Stimulated activated CD8-positive, alpha-beta memory T cell treated with anti-CD3 and anti-CD28 coated beads, Interleukin-4, amount 100 ng/mL, for 4 hours (primary cell): Measurements from ENCODE around the gene ANXA10.
"Not testable (repeated sequence)": the region's sequence is repeated elsewhere in the genome, so short reads cannot be mapped to it uniquely, and the experiment has no call there.

ENCODE experiments used
- DNase-seq, 2 donors: peaks; one replicate each; pipeline ENCODE4 v3.0.0-alpha.2; 2020; ENCODE audit warnings: low read depth in 2 of 2, low spot score in 1 of 2

ANXA10 gene

DNA sequence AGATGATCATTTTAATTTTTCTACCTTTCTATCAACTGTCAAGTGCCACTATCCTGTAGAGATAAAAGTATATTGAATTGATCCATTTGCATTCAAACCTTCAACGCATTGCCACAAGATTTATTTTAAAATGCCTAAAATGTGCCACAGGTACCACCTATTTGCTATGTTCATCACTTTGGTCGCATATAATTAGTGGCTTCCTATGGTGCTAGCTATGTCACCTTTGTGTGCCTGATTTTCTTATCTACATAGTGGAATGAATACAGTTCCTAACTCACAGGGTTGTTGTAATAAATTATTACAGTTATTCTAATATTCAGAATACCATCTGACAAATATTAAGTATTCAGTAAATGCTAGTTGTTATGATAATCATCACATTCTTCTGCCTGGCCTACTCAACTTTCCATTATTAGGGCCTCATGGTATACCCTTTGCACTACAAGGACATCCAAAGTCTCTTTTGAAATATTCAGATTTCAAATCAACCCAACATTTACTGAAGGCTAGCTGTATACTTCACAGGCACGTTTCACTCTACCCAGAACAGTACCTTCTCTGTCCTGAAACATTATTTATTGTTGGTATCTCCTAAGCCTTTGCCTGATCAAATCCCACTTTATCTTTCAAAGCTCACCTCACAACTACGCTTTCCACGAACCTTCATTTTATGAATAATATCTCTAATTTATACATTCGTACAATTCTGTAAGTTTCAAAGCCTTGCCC is 62.4 kb downstream of the ANXA10 start:
- no peak for DNase-seq

DNA sequence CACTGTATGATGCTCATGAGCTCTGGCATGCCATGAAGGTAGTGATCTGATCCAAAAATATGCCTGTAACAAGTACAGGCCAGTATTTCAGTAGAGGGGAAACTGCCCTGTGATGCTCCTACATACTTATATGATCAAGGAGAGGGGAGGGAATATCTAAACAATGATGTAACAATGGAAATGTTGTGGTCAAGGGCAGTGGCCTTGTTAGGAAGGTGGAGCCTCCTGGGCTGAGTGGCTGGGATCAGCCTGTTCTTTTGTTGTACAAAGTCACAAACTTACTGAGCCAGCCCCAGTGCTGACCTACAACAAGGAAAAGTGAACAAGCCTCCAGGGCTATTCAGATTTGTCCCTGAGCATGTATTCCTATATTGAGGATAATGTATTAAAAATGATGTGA is 70.3 kb downstream of the ANXA10 start:
- no peak for DNase-seq

DNA sequence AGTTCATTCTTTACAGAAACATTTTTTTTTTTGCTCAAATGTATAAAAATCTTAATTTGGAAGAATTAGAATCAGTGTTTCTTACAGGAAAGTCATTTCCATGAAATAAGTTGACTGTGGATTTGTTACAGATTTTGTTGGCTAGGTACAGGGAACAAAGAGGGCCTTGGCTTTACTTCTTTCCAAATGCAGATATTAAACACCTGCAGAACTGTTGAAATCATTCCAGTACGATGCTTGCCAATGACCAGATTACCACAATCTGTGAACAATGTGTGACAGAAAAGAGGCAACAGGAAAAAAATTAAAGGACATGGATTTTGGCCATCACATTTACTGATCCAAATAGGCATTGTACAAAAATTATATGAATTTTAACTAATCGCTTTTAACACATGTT is 70.8 kb downstream of the ANXA10 start:
- DNase-seq = no peak

DNA sequence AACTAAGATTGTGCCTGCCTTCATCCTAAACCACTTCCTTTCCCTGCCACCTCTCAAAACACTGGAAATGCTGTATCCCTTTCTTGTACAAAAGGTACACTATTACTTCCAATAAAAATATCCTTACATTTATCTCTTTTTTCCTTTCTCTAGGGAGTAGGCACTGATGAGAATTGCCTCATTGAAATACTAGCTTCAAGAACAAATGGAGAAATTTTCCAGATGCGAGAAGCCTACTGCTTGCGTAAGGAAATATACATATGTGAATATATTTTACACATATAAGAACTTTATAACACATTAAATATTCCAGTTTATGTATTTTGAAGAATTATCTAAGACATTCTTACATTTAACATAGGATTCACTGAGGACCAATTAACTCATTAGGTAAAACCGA is 71.7 kb downstream of the ANXA10 start:
- no peak for DNase-seq

- DNase-seq = no peak
These were observed 72.7 kb downstream of the ANXA10 start for GRCh38 chr4:168164915-168165548.

- no peak for DNase-seq
These were observed 75.5 kb downstream of the ANXA10 start for GRCh38 chr4:168167714-168168284.

DNA sequence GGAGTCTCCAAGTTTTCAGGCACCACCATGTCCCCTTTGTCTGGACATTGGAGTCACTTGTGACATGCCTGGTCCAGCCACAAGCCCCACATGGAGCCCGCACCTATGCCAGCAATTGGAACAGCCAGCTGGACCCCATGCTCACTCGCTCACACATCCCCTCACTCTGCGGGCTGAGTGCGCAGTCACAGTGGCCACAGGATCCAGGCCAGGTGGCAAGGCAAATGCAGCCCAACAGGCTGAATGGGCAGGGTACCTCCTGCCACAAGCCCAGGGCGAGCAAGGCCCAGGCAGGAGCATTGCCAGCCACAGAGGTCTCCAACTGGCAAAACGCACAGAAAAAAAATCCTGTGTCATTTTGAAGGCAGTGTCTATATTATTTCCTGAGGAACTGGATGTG is 82.0 kb downstream of the ANXA10 start:
- no peak for DNase-seq

DNA sequence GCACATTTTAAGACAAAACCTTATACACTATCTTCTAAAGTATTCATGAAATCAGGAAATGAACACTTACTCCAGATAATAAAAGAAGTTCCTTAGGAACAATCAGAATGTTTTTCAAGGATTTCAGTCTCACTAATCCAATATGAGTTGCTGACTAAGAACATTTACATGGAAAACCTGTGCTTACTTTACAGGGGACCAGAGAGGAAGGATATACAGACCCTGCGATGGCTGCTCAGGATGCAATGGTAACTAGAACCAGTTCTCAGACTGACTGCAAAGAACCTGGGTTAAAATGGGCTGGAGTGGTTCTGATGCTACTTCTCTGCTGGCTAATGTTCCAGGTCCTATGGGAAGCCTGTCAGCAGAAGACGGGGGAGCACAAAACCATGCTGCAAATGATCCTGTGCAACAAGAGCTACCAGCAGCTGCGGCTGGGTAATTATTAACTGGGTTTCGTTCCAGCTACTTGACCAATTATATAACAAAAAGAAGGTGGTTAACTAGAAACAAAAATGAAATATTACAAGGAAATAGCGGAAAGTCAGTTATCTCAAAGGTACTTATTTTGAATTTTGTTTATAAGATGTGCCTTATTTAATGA is 85.3 kb downstream of the ANXA10 start:
- DNase-seq = no peak

DNA sequence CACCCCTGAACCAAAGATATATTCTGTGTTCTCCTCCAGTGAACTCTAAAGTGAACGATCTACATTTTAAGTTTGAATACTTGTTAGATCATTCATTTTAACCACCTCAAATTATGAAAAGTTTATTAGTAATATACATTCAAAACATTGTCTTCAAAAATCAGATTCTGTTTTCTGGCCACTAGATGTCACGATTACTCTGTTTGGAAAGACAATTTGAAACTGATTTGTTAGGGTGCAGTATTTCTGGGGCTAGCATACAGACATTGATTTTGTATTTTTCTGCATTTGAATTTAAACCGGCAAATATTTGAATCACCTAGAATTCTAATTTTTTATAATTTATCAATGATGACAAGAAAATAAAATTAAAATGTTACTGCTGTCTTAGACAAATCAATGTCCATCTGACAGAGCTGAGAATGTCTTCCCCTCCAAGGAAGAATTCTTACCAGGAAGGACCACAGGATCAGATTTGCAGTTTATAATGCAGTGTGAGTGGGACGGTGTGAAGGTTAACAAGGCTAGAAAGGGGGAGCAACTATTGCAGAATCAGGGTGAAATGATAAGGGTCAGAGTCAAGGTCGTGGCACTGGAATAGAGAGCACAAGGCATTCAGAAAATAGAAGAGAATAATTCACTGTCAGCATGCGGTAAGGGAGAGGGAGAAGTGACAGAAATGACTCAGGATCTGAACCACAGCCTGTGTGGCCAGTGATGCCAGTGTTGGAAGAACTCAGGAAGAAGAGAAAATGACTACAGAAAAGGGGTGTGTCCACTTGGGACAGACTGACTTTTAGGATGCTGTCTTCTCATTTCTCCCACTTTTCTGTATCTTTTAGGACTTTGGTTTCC is 91.6 kb downstream of the ANXA10 start:
- DNase-seq = no peak

DNA sequence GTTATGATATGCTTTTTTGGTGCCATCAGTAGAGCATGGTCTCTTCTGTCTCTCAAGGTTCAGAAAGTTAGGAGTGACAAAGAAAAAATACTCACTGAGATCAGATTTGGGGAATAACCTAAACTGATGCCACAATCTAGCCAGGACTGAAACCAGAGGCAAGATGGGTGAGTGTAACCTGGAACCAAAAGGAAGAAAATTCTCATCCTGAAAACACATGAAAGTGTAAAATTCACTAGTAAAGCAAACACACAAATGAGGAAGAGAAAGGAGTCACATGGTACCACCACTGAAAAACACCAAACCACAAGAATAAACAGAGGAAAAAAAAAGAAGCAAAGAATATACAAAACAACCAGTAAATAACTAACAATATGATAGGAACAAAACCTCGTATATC is 96.4 kb downstream of the ANXA10 start:
- DNase-seq = no peak

DNA sequence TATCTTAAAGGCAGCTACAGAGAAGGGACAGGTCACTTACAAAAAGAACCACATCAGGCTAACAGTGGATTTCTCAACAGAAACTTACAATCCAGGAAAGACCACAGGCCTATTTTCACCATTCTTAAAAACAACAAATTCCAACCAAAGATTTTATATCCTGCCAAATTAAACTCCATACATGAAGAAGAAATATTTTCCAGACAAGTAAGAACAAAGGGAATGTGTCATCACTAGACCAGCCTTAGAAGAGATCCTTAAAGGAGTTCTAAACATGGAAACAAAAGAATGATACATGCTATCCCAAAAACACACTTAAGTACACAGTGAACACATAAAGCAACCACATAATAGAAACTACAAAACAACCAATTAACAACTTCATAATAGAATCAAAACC is 105.6 kb downstream of the ANXA10 start:
- DNase-seq = no peak

GRCh38 chr4:168199260-168199957 is 107.1 kb downstream of the ANXA10 start:
- DNase-seq = no peak

- DNase-seq = no peak
These were observed 108.3 kb downstream of the ANXA10 start for GRCh38 chr4:168200685-168201084.

DNA sequence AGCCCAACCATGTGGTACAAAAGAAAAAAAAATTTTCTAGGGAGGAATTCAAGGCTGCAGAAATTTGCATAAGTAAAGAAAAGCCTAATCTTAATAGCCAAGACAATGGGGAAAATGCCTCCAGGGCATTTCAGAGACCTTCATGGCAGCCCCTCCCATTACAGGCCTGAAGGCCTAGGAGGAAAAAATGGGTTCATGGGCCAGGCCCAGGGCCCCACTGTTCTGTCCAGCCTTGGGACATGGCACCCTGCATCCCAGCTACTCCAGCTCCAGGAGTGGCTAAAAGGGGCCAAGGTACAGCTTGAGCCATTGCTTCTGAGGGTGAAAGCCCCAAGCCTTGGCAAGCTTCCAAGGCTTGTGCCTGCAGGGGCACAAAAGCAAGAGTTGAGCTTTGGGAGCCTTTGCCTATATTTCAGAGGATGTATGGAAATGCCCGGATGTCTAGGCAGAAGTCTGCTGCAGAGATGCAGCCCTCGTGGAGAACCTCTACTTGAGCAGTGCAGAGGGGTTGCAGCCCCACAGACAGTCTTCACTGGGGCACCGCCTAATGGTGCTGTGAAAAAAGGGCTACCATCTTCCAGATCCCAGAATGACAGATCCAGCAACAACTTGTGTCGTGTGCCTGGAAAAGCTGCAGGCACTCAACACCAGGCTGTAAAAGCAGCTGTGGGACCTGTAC is 111.0 kb downstream of the ANXA10 start:
- DNase-seq = no peak

DNA sequence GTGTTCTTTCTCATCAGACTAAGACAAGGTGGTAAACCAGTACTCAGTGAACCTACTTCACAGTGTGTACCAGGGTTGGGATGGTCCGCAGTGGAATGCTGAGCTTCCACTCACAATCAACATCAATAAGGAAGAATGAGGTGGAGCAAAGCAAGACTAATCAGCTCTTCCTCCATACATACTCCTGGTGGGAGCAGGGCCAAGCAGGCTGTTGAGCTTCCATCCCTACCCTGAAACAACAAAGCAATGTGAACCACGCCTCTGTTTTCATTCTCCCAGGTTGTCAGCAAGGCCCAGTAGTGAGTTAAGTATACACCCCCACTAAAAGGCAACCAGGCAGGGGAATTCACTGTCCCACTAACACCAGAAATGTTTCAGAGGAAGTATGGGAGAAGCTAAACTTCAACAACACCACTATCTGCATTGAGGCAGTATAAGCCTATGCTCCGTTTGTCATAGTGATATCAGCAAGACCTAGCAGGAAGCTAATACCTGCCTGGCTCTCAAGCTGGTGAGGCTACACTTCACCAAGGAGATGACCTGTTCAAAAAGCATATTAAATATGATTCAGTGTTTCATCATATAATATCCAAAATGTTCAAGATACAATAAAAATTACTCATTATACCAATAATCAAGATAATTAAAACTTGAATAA is 116.7 kb downstream of the ANXA10 start:
- DNase-seq = no peak

GRCh38 chr4:168212656-168213055 is 120.3 kb downstream of the ANXA10 start:
- no peak for DNase-seq

DNA sequence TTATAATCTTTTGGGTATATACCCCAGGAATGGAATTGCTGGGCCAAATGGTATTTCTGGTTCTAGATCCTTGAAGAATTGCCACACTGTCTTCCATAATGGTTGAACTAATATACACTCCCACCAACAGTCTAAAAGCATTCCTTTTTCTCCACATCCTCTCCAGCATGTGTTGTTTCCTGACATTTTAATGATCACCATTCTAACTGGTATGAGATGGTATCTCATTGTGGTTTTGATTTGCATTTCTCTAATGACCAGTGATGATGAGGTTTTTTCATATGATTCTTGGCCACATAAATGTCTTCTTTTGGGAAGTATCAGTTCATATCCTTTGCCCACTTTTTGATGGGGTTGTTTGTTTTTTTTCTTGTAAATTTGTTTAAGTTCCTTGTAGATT is 121.2 kb downstream of the ANXA10 start:
- DNase-seq = not testable (repeated sequence)

- DNase-seq = no peak
These were observed 126.3 kb downstream of the ANXA10 start for GRCh38 chr4:168218645-168219044.

GRCh38 chr4:168220893-168221292 is 128.6 kb downstream of the ANXA10 start:
- no peak for DNase-seq

GRCh38 chr4:168221301-168221700 is 129.0 kb downstream of the ANXA10 start:
- no peak for DNase-seq
